MCF 10A (cell line): ENCODE results near the gene PSMD13. TPM values are rescaled to one million over a fixed set of nuclear protein-coding genes. Genes with fewer than 3 reads are reported as not detected.

Experiments used
- BruUV-seq: library from RNA; stranded (reverse); fragments of 400-500 nt; replicated peaks from 2 replicates; lab custom pipeline; 2021; lab: Mats Ljungman, UMichigan
- CTCF ChIA-PET: fragments of 300-600 bp; sonication (Branson Sonifier 250); formaldehyde crosslinking; extraction: SDS; loops from one replicate; lab custom pipeline; 2021; ENCODE audit warnings: antibody characterized with exemption, inconsistent platforms; lab: Yijun Ruan, JAX
- POLR2A ChIA-PET: fragments of 300-600, 350-650 bp; sonication (Branson Sonifier 250); formaldehyde crosslinking; extraction: SDS; loops from one replicate; lab custom pipeline; 2020; ENCODE audit warnings: antibody characterized with exemption, inconsistent platforms; lab: Yijun Ruan, JAX
- DNase-seq: peaks from one replicate; pipeline ENCODE4 v3.0.0-alpha.2; 2018; ENCODE audit not compliant: unreplicated experiment
- H3K27ac Mint-ChIP-seq: one replicate; pipeline ENCODE4 v1.8.0; 2022; ENCODE audit warnings: mild to moderate bottlenecking, low read depth, mixed read lengths; ENCODE audit not compliant: unreplicated experiment
- H3K27me3 Mint-ChIP-seq: one replicate; pipeline ENCODE4 v1.8.0; 2022; ENCODE audit warnings: mixed read lengths; ENCODE audit not compliant: insufficient read depth, unreplicated experiment
- H3K36me3 Mint-ChIP-seq: one replicate; pipeline ENCODE4 v1.8.0; 2022; ENCODE audit warnings: mild to moderate bottlenecking, moderate library complexity, mixed read lengths; ENCODE audit not compliant: insufficient read depth, unreplicated experiment
- H3K4me1 Mint-ChIP-seq: one replicate; pipeline ENCODE4 v1.8.0; 2022; ENCODE audit warnings: mixed read lengths; ENCODE audit not compliant: insufficient read depth, unreplicated experiment
- H3K4me3 Mint-ChIP-seq: one replicate; pipeline ENCODE4 v1.8.0; 2022; ENCODE audit warnings: mild to moderate bottlenecking, moderate library complexity, mixed read lengths; ENCODE audit not compliant: unreplicated experiment
- H3K9me3 Mint-ChIP-seq: one replicate; pipeline ENCODE4 v1.8.0; 2022; ENCODE audit warnings: mixed read lengths; ENCODE audit not compliant: unreplicated experiment
- CTCF ChIP-seq: fragments of 200-600 bp; IDR thresholded peaks from one replicate; pipeline ENCODE4 v1.8.0; 2022; ENCODE audit warnings: antibody characterized with exemption, mild to moderate bottlenecking; ENCODE audit not compliant: unreplicated experiment
- intact Hi-C: fragments of 100-400 bp; cut with micrococcal nuclease; formaldehyde crosslinking; loops from 2 replicates; pipeline ENCODE4 v1.14.1; 2022
- total RNA-seq: library from RNA; stranded (reverse); gene quantifications from 2 replicates; pipeline ENCODE4 v1.2.3, GENCODE V29; 2022

The PSMD13 gene
- total RNA-seq, 1 experiment from 2014 or later, result 103 TPM

GRCh38 chr11:211295-211694 is 25.5 kb upstream of the PSMD13 start:
- Mint-ChIP-seq H3K4me3 (peak overlapping the region; percentile 14), H3K4me1 (peaks cover 6% of the 10 kb centered on the region), H3K36me3 (peaks cover 66% of the 10 kb centered on the region), H3K27ac (no peak overlapping the region), H3K27me3 (no peaks in the 10 kb centered on the region), H3K9me3 (no peaks in the 10 kb centered on the region)
- BruUV-seq, result no TSS peak
- DNase-seq, result no peak
- CTCF ChIA-PET, result interaction anchor here (1.3 to 1.7 kb wide), 2 partner anchors 18 to 152 kb away, joined by 5 to 6 read pairs; no protein-coding TSS in a partner anchor
- no peak for TF ChIP-seq CTCF
- POLR2A ChIA-PET, result interaction anchor here (0.9 to 1.3 kb wide), 2 partner anchors 11 to 241 kb away, joined by 3 to 4 read pairs; no protein-coding TSS in a partner anchor
- intact Hi-C loops, result no loop called here

- Mint-ChIP-seq H3K9me3 (no peaks in the 10 kb centered on the region), H3K27ac (no peak overlapping the region), H3K36me3 (peaks cover 66% of the 10 kb centered on the region), H3K4me3 (no peak overlapping the region), H3K4me1 (peaks cover 6% of the 10 kb centered on the region), H3K27me3 (no peaks in the 10 kb centered on the region)
- intact Hi-C loops, result no loop called here
- TF ChIP-seq CTCF, result no peak
- ChIA-PET CTCF (interaction anchor here (1.3 to 1.7 kb wide), 2 partner anchors 18 to 152 kb away, joined by 5 to 6 read pairs; no protein-coding TSS in a partner anchor), POLR2A (interaction anchor here (0.9 to 1.3 kb wide), 2 partner anchors 11 to 240 kb away, joined by 3 to 4 read pairs; no protein-coding TSS in a partner anchor)
- BruUV-seq, result no TSS peak
- DNase-seq, result no peak
Observed at GRCh38 chr11:211741-212140, 25.0 kb upstream of the PSMD13 start.

- no TSS peak for BruUV-seq
- TF ChIP-seq CTCF, result no peak
- CTCF ChIA-PET, result interaction anchor here (1.3 to 1.7 kb wide), 2 partner anchors 17 to 151 kb away, joined by 5 to 6 read pairs; no protein-coding TSS in a partner anchor
- no peak overlapping the region for H3K27ac Mint-ChIP-seq
- no peaks in the 10 kb centered on the region for H3K9me3 Mint-ChIP-seq
- POLR2A ChIA-PET, result interaction anchor here (0.9 to 1.3 kb wide), 2 partner anchors 10 to 239 kb away, joined by 3 to 4 read pairs; no protein-coding TSS in a partner anchor
- no peaks in the 10 kb centered on the region for H3K27me3 Mint-ChIP-seq
- no peak overlapping the region for H3K4me3 Mint-ChIP-seq
- H3K4me1 Mint-ChIP-seq, result peaks cover 8% of the 10 kb centered on the region
- no peak for DNase-seq
- peaks cover 64% of the 10 kb centered on the region for H3K36me3 Mint-ChIP-seq
- intact Hi-C loops, result no loop called here
Observed at GRCh38 chr11:212150-213100, 24.4 kb upstream of the PSMD13 start.

- no peak for TF ChIP-seq CTCF
- Mint-ChIP-seq H3K27ac (no peak overlapping the region), H3K9me3 (no peaks in the 10 kb centered on the region), H3K27me3 (no peaks in the 10 kb centered on the region), H3K4me1 (peaks cover 15% of the 10 kb centered on the region), H3K36me3 (peaks cover 64% of the 10 kb centered on the region), H3K4me3 (no peak overlapping the region)
- ChIA-PET POLR2A (interaction anchor here (0.6 to 1.7 kb wide), 2 partner anchors 24 to 229 kb away, joined by 3 to 4 read pairs; partner anchors contain the start of genes ANO9 and PSMD13), CTCF (interaction anchor here (1.7 kb wide), 1 partner anchor 17 kb away, joined by 6 read pairs; no protein-coding TSS in a partner anchor)
- intact Hi-C loops, result no loop called here
- no peak for DNase-seq
- no TSS peak for BruUV-seq
Observed at GRCh38 chr11:213111-213510, 23.7 kb upstream of the PSMD13 start.
